GM23338 (cell line): ENCODE data around the gene RAD51C. TPM values are rescaled to one million over a fixed set of nuclear protein-coding genes. Genes with fewer than 3 reads are reported as not detected.

Source experiments
- ATAC-seq: fragments of 200-7000 bp; cut with Tn5 transposase; 3 replicates; pipeline ENCODE4 v1.9.1; 2020
- DNase-seq: peaks from one replicate; pipeline ENCODE4 v3.0.0-alpha.2; 2015; ENCODE audit warnings: low spot score
- H2AFZ ChIP-seq: fragments of 200-600 bp; sonication (generic); 2 replicates; pipeline ENCODE4 v1.8.0; 2016; ENCODE audit warnings: antibody characterized with exemption, mild to moderate bottlenecking, moderate library complexity
- H3F3A ChIP-seq: fragments of 200-600 bp; sonication (generic); replicated peaks from 2 replicates; pipeline ENCODE4 v1.8.0; 2017; ENCODE audit warnings: antibody characterized with exemption, mixed run types, low read depth
- H3K27ac ChIP-seq: fragments of 200-600 bp; sonication (generic); 2 replicates; pipeline ENCODE4 v1.6.1; 2016; ENCODE audit warnings: low read depth
- H3K27me3 ChIP-seq: fragments of 200-600 bp; sonication (generic); 2 replicates; pipeline ENCODE4 v1.8.0; 2016; ENCODE audit warnings: mild to moderate bottlenecking, mixed run types, moderate library complexity; ENCODE audit not compliant: insufficient read depth
- H3K36me3 ChIP-seq: fragments of 200-600 bp; sonication (generic); 2 replicates; pipeline ENCODE4 v1.8.0; 2016; ENCODE audit warnings: mild to moderate bottlenecking; ENCODE audit not compliant: insufficient read depth
- H3K4me1 ChIP-seq: fragments of 200-600 bp; sonication (generic); 2 replicates; pipeline ENCODE4 v1.8.0; 2016; ENCODE audit warnings: mild to moderate bottlenecking, moderate library complexity; ENCODE audit not compliant: insufficient read depth
- H3K4me2 ChIP-seq: fragments of 200-600 bp; sonication (generic); 2 replicates; pipeline ENCODE4 v1.7.1; 2017; ENCODE audit warnings: mixed run types
- H3K4me3 ChIP-seq: fragments of 200-600 bp; sonication (generic); 2 replicates; pipeline ENCODE4 v1.6.1; 2016; ENCODE audit warnings: mixed run types
- H3K79me2 ChIP-seq: fragments of 200-600 bp; sonication (generic); replicated peaks from 2 replicates; pipeline ENCODE4 v1.8.0; 2017; ENCODE audit warnings: mild to moderate bottlenecking; ENCODE audit not compliant: insufficient read depth
- H3K9me2 ChIP-seq: fragments of 200-600 bp; sonication (generic); 2 replicates; pipeline ENCODE4 v1.8.0; 2017; ENCODE audit not compliant: insufficient read depth
- H4K20me1 ChIP-seq: fragments of 200-600 bp; sonication (generic); replicated peaks from 2 replicates; pipeline ENCODE4 v1.8.0; 2017; ENCODE audit warnings: mild to moderate bottlenecking; ENCODE audit not compliant: insufficient read depth
- H3K27ac Mint-ChIP-seq: 2 replicates; pipeline ENCODE4 v1.8.0; 2020; ENCODE audit warnings: inconsistent platforms, mild to moderate bottlenecking, moderate library complexity, mixed read lengths
- H3K27me3 Mint-ChIP-seq: 3 replicates; pipeline ENCODE4 v1.8.0; 2022; ENCODE audit warnings: low read depth, mild to moderate bottlenecking, moderate library complexity, mixed read lengths, inconsistent platforms; ENCODE audit not compliant: insufficient read depth, poor library complexity
- H3K36me3 Mint-ChIP-seq: 3 replicates; pipeline ENCODE4 v1.8.0; 2021; ENCODE audit warnings: low read depth, mild to moderate bottlenecking, inconsistent platforms, moderate library complexity, mixed read lengths
- H3K4me1 Mint-ChIP-seq: 3 replicates; pipeline ENCODE4 v1.8.0; 2020; ENCODE audit warnings: mild to moderate bottlenecking, inconsistent platforms, mixed read lengths
- H3K4me3 Mint-ChIP-seq: 3 replicates; pipeline ENCODE4 v1.8.0; 2021; ENCODE audit warnings: moderate library complexity, mild to moderate bottlenecking, inconsistent platforms, mixed read lengths
- H3K9me3 Mint-ChIP-seq: 3 replicates; pipeline ENCODE4 v1.8.0; 2020; ENCODE audit warnings: moderate library complexity, mild to moderate bottlenecking, inconsistent platforms, mixed read lengths
- CTCF ChIP-seq, 2 experiments: fragments of 200-600 bp in 1 of 2; sonication (generic) in 1 of 2; conservative IDR thresholded peaks; 2 replicates each; pipeline versions ENCODE4 v1.5.1 to v1.6.1; 2016 to 2017; ENCODE audit warnings: antibody characterized with exemption in 2 of 2, low read depth in 2 of 2, mild to moderate bottlenecking in 2 of 2, moderate library complexity in 1 of 2
- EZH2 ChIP-seq: fragments of 200-600 bp; sonication (generic); IDR thresholded peaks from one replicate; pipeline ENCODE4 v1.8.0; 2017; ENCODE audit warnings: antibody characterized with exemption, mild to moderate bottlenecking, low read depth; ENCODE audit not compliant: unreplicated experiment
- EZH2phosphoT487 ChIP-seq: fragments of 200-600 bp; sonication (generic); IDR thresholded peaks from one replicate; pipeline ENCODE4 v1.8.1; 2018; ENCODE audit warnings: antibody characterized with exemption; ENCODE audit not compliant: unreplicated experiment
- JUNB ChIP-seq: IDR thresholded peaks from one replicate; pipeline ENCODE4 v1.6.1; 2016; ENCODE audit warnings: antibody characterized with exemption; ENCODE audit not compliant: unreplicated experiment
- NANOG ChIP-seq: IDR thresholded peaks from 2 replicates; pipeline ENCODE4 v1.6.1; 2016; ENCODE audit warnings: antibody characterized with exemption, borderline replicate concordance
- POLR2AphosphoS5 ChIP-seq: IDR thresholded peaks from 2 replicates; pipeline ENCODE4 v1.6.1; 2016; ENCODE audit warnings: antibody characterized with exemption, low read depth
- ZNF114 ChIP-seq: fragments of 250-450 bp; sonication (Bioruptor Pico); IDR thresholded peaks from 2 replicates; pipeline ENCODE4 v1.5.0; 2020; ENCODE audit warnings: mild to moderate bottlenecking, moderate library complexity
- ZNF462 ChIP-seq: fragments of 250-450 bp; sonication (Bioruptor Pico); IDR thresholded peaks from 2 replicates; pipeline ENCODE4 v1.5.0; 2020; ENCODE audit warnings: mild to moderate bottlenecking, moderate library complexity
- polyA plus RNA-seq: library from polyadenylated mRNA; unstranded; fragments of >200 nt; fragmentation: Nextera tagmentation; extraction: Ambion mirVana; gene quantifications from 2 replicates; pipeline ENCODE4 v1.2.1, GENCODE V29; 2016
- total RNA-seq: library from RNA; depleted of rRNA; stranded (reverse); fragments of >200 nt; shearing (Covaris generic); gene quantifications from 2 replicates; pipeline ENCODE4 v1.2.3, GENCODE V29; 2014
- TF ChIP-seq, protein P1 (sequence below): IDR thresholded peaks from one replicate; pipeline ENCODE4 v1.6.1; 2018; ENCODE audit warnings: antibody characterized with exemption; ENCODE audit not compliant: unreplicated experiment

The RAD51C gene
- total and polyA plus RNA-seq, 2 experiments from 2014 or later = 9.3 to 33.6 TPM

DNA sequence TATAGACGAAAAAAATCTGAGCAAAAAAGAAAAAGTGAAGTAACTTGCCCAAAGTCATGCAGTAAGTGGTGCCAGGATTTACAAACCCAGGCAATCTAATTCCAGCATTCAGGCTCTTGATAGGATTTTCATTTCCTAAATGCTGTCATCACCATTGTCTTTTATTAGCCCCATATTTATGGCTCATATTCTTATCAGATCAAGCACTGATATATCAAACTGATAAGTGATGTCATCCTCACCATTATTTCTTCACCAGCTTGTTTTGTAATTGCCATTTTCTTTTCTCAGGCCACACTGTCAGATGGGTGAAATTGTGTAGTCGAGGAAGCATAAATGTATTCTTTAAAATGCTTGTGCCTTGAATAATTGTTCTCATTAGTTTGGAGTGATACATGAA is 1.3 kb downstream of the RAD51C start (continued):
- no peak for TF ChIP-seq CTCF (conservative IDR thresholded peaks at IDR 0.05; ENCODE audit: low read depth in 2 of 2)
- TF ChIP-seq, protein P1, sequence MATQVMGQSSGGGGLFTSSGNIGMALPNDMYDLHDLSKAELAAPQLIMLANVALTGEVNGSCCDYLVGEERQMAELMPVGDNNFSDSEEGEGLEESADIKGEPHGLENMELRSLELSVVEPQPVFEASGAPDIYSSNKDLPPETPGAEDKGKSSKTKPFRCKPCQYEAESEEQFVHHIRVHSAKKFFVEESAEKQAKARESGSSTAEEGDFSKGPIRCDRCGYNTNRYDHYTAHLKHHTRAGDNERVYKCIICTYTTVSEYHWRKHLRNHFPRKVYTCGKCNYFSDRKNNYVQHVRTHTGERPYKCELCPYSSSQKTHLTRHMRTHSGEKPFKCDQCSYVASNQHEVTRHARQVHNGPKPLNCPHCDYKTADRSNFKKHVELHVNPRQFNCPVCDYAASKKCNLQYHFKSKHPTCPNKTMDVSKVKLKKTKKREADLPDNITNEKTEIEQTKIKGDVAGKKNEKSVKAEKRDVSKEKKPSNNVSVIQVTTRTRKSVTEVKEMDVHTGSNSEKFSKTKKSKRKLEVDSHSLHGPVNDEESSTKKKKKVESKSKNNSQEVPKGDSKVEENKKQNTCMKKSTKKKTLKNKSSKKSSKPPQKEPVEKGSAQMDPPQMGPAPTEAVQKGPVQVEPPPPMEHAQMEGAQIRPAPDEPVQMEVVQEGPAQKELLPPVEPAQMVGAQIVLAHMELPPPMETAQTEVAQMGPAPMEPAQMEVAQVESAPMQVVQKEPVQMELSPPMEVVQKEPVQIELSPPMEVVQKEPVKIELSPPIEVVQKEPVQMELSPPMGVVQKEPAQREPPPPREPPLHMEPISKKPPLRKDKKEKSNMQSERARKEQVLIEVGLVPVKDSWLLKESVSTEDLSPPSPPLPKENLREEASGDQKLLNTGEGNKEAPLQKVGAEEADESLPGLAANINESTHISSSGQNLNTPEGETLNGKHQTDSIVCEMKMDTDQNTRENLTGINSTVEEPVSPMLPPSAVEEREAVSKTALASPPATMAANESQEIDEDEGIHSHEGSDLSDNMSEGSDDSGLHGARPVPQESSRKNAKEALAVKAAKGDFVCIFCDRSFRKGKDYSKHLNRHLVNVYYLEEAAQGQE = no peak

- H3K4me3 ChIP-seq = no peak overlapping the region
- no peaks in the 10 kb centered on the region for H3K9me3 Mint-ChIP-seq
These were observed 1.9 kb downstream of the RAD51C start for GRCh38 chr17:58694302-58694701.

More at GRCh38 chr17:58694302-58694701, 1.9 kb downstream of the RAD51C start:
- Mint-ChIP-seq H3K27ac (no peak overlapping the region), H3K36me3 (peaks cover under 1% of the 10 kb centered on the region; the same call in 2 of the 3 replicates), H3K4me1 (peaks cover 7% of the 10 kb centered on the region), H3K27me3 (peaks cover 6% of the 10 kb centered on the region), H3K4me3 (no peak overlapping the region)
- no peak for ATAC-seq
- Histone ChIP-seq H3K79me2 (no peaks in the 10 kb centered on the region), H3K27me3 (no peaks in the 10 kb centered on the region), H3F3A (0 out of 2 replicates have a peak, but pooled peaks cover 3% of the 10 kb centered on the region), H4K20me1 (no peaks in the 10 kb centered on the region), H3K4me2 (no peak overlapping the region), H3K27ac (no peak overlapping the region), H3K36me3 (no peaks in the 10 kb centered on the region), H3K9me2 (no peaks in the 10 kb centered on the region), H2AFZ (no peak overlapping the region), H3K4me1 (peaks cover 3% of the 10 kb centered on the region; the same call in 1 of the 2 replicates)
- TF ChIP-seq POLR2AphosphoS5 (no peak), ZNF462 (no peak), JUNB (no peak), EZH2phosphoT487 (no peak), NANOG (no peak), ZNF114 (no peak), EZH2 (no peak)
- TF ChIP-seq, protein P1 = no peak
- no peak for DNase-seq
